Left lung (tissue), 10 donors: Measurements from ENCODE around the gene PRKAA1. TPM values are rescaled to one million over a fixed set of nuclear protein-coding genes. Genes with fewer than 3 reads are reported as not detected.

Source experiments
- ATAC-seq: fragments of 200-7000 bp; cut with Tn5 transposase; one replicate; pipeline ENCODE4 v1.9.1; 2020; ENCODE audit warnings: moderate library complexity
- DNase-seq, 4 donors: peaks; one replicate each; pipeline ENCODE4 v3.0.0-alpha.2; 2013 to 2020
- H3K27ac ChIP-seq, 2 donors: fragments of 200-600 bp; sonication (generic) in 1 of 2; one replicate each; pipeline versions ENCODE4 v1.5.0 to v1.8.0; 2020 to 2021
- H3K27me3 ChIP-seq, 2 donors: fragments of 200-600 bp; sonication (generic) in 1 of 2; one replicate each; pipeline versions ENCODE4 v1.5.0 to v1.8.0; 2020 to 2021
- H3K36me3 ChIP-seq, 2 donors: fragments of 200-600 bp; sonication (generic) in 1 of 2; one replicate each; pipeline versions ENCODE4 v1.5.0 to v1.8.0; 2020 to 2021
- H3K4me1 ChIP-seq, 2 donors: fragments of 200-600 bp; one replicate each; pipeline ENCODE4 v1.8.0; 2021
- H3K4me3 ChIP-seq, 2 donors: fragments of 200-600 bp; sonication (generic) in 1 of 2; one replicate each; pipeline versions ENCODE4 v1.5.0 to v1.8.0; 2020 to 2021; ENCODE audit warnings: mild to moderate bottlenecking in 1 of 2
- H3K9me3 ChIP-seq, 2 donors: fragments of 200-600 bp; sonication (generic) in 1 of 2; one replicate each; pipeline versions ENCODE4 v1.5.0 to v1.8.0; 2020 to 2021
- CTCF ChIP-seq, 2 donors: fragments of 200-600 bp; sonication (generic) in 1 of 2; IDR thresholded peaks; one replicate each; pipeline versions ENCODE4 v1.5.0 to v1.8.0; 2021; ENCODE audit warnings: antibody characterized with exemption in 2 of 2
- intact Hi-C, 2 donors: fragments of 100-400 bp; cut with DNase I; formaldehyde crosslinking; loops; one replicate each; pipeline versions ENCODE4 v1.11.2 to v1.14.2; 2022
- polyA plus RNA-seq, 6 donors: library from polyadenylated mRNA; unstranded; fragments of 120-200 nt; gene quantifications; one replicate each; pipeline ENCODE4 v1.2.1, GENCODE V29; 2013; ENCODE audit not compliant: insufficient read length in 6 of 6
- total RNA-seq, 2 donors: library from RNA; stranded (reverse); fragmentation: NEBNext Ultra II Directional; extraction: Animal tissue kit (Norgen Biotek cat#: 25700); gene quantifications; one replicate each; pipeline ENCODE4 v1.2.1, GENCODE V29; 2021
- donor health status: DM: no; HTN: yes; CAD: no.
- donor health status: DM: no; HTN: no; CAD: no.

Gene PRKAA1
- total and polyA plus RNA-seq, 8 donors: 71.2 to 85.7 (median 78.4) TPM

- peaks cover 3 to 86% of the 10 kb centered on the region in 2 donors for H3K36me3 ChIP-seq
- intact Hi-C loops: no loop called here
- H3K27me3 ChIP-seq: no peaks in the 10 kb centered on the region
- no peak for DNase-seq
- H3K4me1 ChIP-seq: peaks cover 23 to 30% of the 10 kb centered on the region in 2 donors
- no peak for ATAC-seq
- no peak for TF ChIP-seq CTCF (IDR thresholded peaks at IDR 0.05)
- no peak overlapping the region for H3K4me3 ChIP-seq
- no peaks in the 10 kb centered on the region for H3K9me3 ChIP-seq
- no peak overlapping the region for H3K27ac ChIP-seq
These were observed 31.8 kb upstream of the PRKAA1 start for GRCh38 chr5:40829748-40830533.

DNA sequence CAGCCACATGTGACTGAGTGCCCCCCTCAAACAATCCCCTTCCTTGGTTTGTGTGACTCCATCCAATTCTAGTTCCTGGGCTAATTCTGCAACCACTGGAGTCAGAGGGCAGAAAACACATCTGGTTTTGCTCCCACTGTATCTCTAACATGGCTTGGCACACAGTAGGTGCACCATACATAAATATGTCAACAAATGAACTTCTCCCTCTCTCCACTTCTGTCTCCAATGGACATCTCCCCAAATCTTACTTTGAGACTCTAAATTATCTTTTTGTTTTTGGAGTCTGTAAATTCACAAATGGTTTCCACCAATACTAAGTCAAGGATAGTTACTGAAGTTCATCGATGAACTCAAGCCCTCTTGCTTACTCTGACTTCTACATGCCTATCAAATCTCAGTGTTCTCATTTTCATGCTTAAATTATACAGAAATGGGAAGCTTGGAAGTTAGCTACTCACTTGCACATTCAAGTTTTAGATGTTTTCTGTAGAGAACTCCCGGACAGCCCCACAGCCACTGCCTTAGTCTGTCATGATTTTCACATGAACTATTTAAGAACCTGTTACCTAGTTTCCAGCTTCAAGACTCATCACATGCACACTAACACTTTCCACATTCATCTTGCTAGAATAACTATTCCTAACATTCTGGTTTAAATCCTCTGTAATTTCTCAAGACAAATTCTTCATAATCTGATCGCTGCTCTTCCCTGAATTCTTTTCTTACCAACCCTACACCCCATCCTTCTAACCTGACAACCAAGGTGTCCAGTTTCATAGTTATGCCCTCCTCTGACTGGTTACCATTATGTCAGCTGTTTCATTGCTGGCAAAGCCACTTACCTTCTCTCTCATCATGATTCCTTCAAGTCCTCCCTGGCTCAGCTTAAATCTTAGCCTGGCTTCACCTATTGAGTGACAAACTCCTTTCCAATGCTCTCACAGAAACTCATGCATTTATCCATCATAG, 30.8 kb upstream of the PRKAA1 start:
- intact Hi-C loops: no loop called here

GRCh38 chr5:40828021-40828631, 30.0 kb upstream of the PRKAA1 start:
- Histone ChIP-seq H3K36me3 (peaks cover 3 to 78% of the 10 kb centered on the region in 2 donors), H3K4me3 (no peak overlapping the region), H3K9me3 (no peaks in the 10 kb centered on the region), H3K4me1 (peaks cover 14 to 17% of the 10 kb centered on the region in 2 donors), H3K27ac (no peak overlapping the region), H3K27me3 (no peaks in the 10 kb centered on the region)
- DNase-seq (no peak), ATAC-seq (no peak)
- intact Hi-C loops: no loop called here
- no peak for TF ChIP-seq CTCF (IDR thresholded peaks at IDR 0.05)

More for the DNA sequence above, 30.8 kb upstream of the PRKAA1 start:
- Histone ChIP-seq H3K9me3 (no peaks in the 10 kb centered on the region), H3K4me3 (no peak overlapping the region), H3K27ac (no peak overlapping the region), H3K36me3 (peaks cover 3 to 86% of the 10 kb centered on the region in 2 donors), H3K4me1 (peaks cover 22 to 25% of the 10 kb centered on the region in 2 donors), H3K27me3 (no peaks in the 10 kb centered on the region)
- TF ChIP-seq CTCF (IDR thresholded peaks at IDR 0.05): no peak
- ATAC-seq (no peak), DNase-seq (no peak)

DNA sequence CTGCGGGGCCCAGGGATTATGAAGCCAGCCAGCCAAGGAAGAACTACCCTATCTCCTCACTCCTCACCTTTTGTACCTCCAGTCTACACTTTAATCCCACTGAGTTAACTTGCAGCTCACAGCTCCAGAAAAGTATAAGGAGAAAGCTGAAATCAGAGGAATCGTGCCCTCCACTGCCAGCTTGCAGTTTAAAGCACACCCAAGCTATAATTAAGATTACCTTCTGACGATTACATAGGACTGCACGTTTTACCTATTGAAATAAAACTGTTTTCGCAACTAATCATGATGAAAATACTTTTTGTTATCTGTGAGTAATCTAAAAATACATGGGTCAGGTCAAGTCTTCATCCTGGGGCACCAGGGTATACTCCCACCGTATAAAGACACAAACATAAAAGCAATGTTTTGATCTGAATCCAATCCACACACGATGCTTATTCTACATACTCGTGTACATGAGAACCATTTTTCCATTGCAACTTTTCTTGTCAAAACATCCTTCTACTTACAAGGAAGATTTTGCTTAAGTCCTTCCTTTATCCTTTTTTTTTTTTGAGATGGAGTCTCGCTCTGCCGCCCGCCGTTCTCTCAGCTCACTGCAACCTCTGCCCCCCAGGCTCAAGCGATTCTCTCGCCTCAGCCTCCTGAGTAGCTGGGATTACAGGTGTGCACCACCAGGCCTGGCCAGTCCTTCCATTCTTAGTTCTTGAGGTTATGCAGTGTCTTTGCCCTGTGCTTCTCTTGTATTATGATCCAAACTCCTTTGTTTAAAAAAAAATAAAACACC, 29.2 kb upstream of the PRKAA1 start:
- no peak overlapping the region for H3K4me3 ChIP-seq
- TF ChIP-seq CTCF (IDR thresholded peaks at IDR 0.05): no peak
- ATAC-seq (no peak), DNase-seq (no peak)
- no peaks in the 10 kb centered on the region for H3K9me3 ChIP-seq
- H3K4me1 ChIP-seq: peaks cover 6 to 9% of the 10 kb centered on the region in 2 donors
- intact Hi-C loops: no loop called here
- H3K27me3 ChIP-seq: no peaks in the 10 kb centered on the region
- H3K36me3 ChIP-seq: peaks cover 3 to 70% of the 10 kb centered on the region in 2 donors
- no peak overlapping the region for H3K27ac ChIP-seq
